Measurements from ENCODE around the gene MAP2K1.

- TF ChIP-seq PATZ1 (CRISPR knock-in tag; IDR thresholded peaks at IDR 0.05; ENCODE audit: borderline replicate concordance) (no peak), ELK3 (CRISPR knock-in tag; IDR thresholded peaks at IDR 0.05) (no peak), CTCF (IDR thresholded peaks at IDR 0.05 in 2 of 3, conservative IDR thresholded peaks at IDR 0.05 in 1 of 3; ENCODE audit: insufficient read depth in 2 of 3, low read depth in 1 of 3, low read length in 3 of 3) (no peak)
Observed at GRCh38 chr15:66462627-66463026, 75.9 kb downstream of the MAP2K1 start.
